WTC11 (cell line): Measurements from ENCODE around the gene VAMP4. TPM values are rescaled to one million over a fixed set of nuclear protein-coding genes. Genes with fewer than 3 reads are reported as not detected.

ENCODE experiments used
- ATAC-seq: fragments of 200-7000 bp; cut with Tn5 transposase; 2 replicates; pipeline ENCODE4 v1.10.0; 2021; ENCODE audit warnings: mild to moderate bottlenecking, moderate library complexity
- CTCF ChIA-PET: fragments of 300-600 bp; sonication (Branson Sonifier 250); formaldehyde crosslinking; loops from one replicate; lab custom pipeline; 2021; ENCODE audit warnings: antibody characterized with exemption; lab: Charles Lee
- POLR2A ChIA-PET: fragments of 350-600 bp; sonication (Branson Sonifier 250); formaldehyde crosslinking; loops from one replicate; lab custom pipeline; 2021; ENCODE audit warnings: antibody characterized with exemption; lab: Charles Lee
- DNase-seq: peaks from one replicate; pipeline ENCODE4 v3.0.0; 2021; ENCODE audit warnings: low spot score
- H3K27ac Mint-ChIP-seq: 2 replicates; pipeline ENCODE4 v1.8.0; 2021; ENCODE audit warnings: mixed read lengths
- H3K27me3 Mint-ChIP-seq: 2 replicates; pipeline ENCODE4 v1.8.0; 2021; ENCODE audit warnings: low read depth, mild to moderate bottlenecking, moderate library complexity, mixed read lengths
- H3K36me3 Mint-ChIP-seq: 2 replicates; pipeline ENCODE4 v1.8.0; 2021; ENCODE audit warnings: mixed read lengths
- H3K4me1 Mint-ChIP-seq: 2 replicates; pipeline ENCODE4 v1.8.0; 2022; ENCODE audit warnings: mixed read lengths
- H3K4me3 Mint-ChIP-seq: 2 replicates; pipeline ENCODE4 v1.8.0; 2021; ENCODE audit warnings: mild to moderate bottlenecking, moderate library complexity, mixed read lengths
- H3K9me3 Mint-ChIP-seq: 2 replicates; pipeline ENCODE4 v1.8.0; 2021; ENCODE audit warnings: mixed read lengths
- ATF2 ChIP-seq: sonication (generic); formaldehyde crosslinking; IDR thresholded peaks from 2 replicates; pipeline ENCODE4 v1.8.1; 2022; ENCODE audit warnings: low read depth, missing genetic modification reagents, borderline replicate concordance
- CTCF ChIP-seq: fragments of 200-600 bp; IDR thresholded peaks from 2 replicates; pipeline ENCODE4 v1.8.0; 2022; ENCODE audit warnings: antibody characterized with exemption
- E2F1 ChIP-seq: sonication (generic); formaldehyde crosslinking; IDR thresholded peaks from 2 replicates; pipeline ENCODE4 v1.8.0; 2022; ENCODE audit warnings: mild to moderate bottlenecking, missing genetic modification reagents
- E2F5 ChIP-seq: sonication (generic); formaldehyde crosslinking; IDR thresholded peaks from 2 replicates; pipeline ENCODE4 v1.8.1; 2022; ENCODE audit warnings: mild to moderate bottlenecking, moderate library complexity, missing genetic modification reagents
- ETV6 ChIP-seq: sonication (generic); formaldehyde crosslinking; IDR thresholded peaks from 2 replicates; pipeline ENCODE4 v1.8.1; 2022; ENCODE audit warnings: mild to moderate bottlenecking, missing genetic modification reagents
- HMGXB4 ChIP-seq: sonication (generic); formaldehyde crosslinking; IDR thresholded peaks from 2 replicates; pipeline ENCODE4 v1.8.1; 2023; ENCODE audit warnings: mild to moderate bottlenecking, moderate library complexity, missing genetic modification reagents
- IRF1 ChIP-seq: sonication (generic); formaldehyde crosslinking; IDR thresholded peaks from 2 replicates; pipeline ENCODE4 v1.8.0; 2023; ENCODE audit warnings: missing genetic modification reagents
- MAX ChIP-seq: sonication (generic); formaldehyde crosslinking; IDR thresholded peaks from 2 replicates; pipeline ENCODE4 v1.8.0; 2022; ENCODE audit warnings: mild to moderate bottlenecking, missing genetic modification reagents
- NR1H2 ChIP-seq: sonication (generic); formaldehyde crosslinking; IDR thresholded peaks from 2 replicates; pipeline ENCODE4 v1.9.0; 2021; ENCODE audit warnings: mild to moderate bottlenecking, moderate library complexity, missing genetic modification reagents
- PRDM15 ChIP-seq: sonication (generic); formaldehyde crosslinking; IDR thresholded peaks from 2 replicates; pipeline ENCODE4 v1.8.0; 2022; ENCODE audit warnings: missing genetic modification reagents
- PRRX2 ChIP-seq: fragments of 250-450 bp; sonication (Bioruptor Pico); IDR thresholded peaks from 2 replicates; pipeline ENCODE4 v1.8.0; 2021; ENCODE audit warnings: mild to moderate bottlenecking
- ZMAT4 ChIP-seq: fragments of 250-450 bp; sonication (Bioruptor Pico); IDR thresholded peaks from 2 replicates; pipeline ENCODE4 v1.9.0; 2021; ENCODE audit warnings: mild to moderate bottlenecking
- ZNF416 ChIP-seq: fragments of 250-450 bp; sonication (Bioruptor Pico); IDR thresholded peaks from 2 replicates; pipeline ENCODE4 v1.9.0; 2021; ENCODE audit warnings: mild to moderate bottlenecking, inconsistent platforms
- total RNA-seq: library from RNA; stranded (reverse); gene quantifications from 3 replicates; pipeline ENCODE4 v1.2.3, GENCODE V29; 2021

The VAMP4 gene
- total RNA-seq, 1 experiment from 2014 or later: 11.4 TPM

- 0 out of 2 replicates have a peak, but pooled peaks have one; percentile 29 for TF ChIP-seq PRDM15 (CRISPR knock-in tag)
- peak; percentile 95 for TF ChIP-seq ETV6
- 0 out of 2 replicates have a peak, but pooled peaks have one; percentile 10 for TF ChIP-seq IRF1 (CRISPR knock-in tag)
- TF ChIP-seq ZNF416 (CRISPR knock-in tag): no peak
These were observed 39.5 kb upstream of the VAMP4 start, which contains the start of gene METTL13 (continued) for GRCh38 chr1:171781176-171781875.

GRCh38 chr1:171780583-171781175, 38.8 kb upstream of the VAMP4 start:
- TF ChIP-seq CTCF: no peak
- no peak for TF ChIP-seq HMGXB4 (CRISPR knock-in tag)
- TF ChIP-seq MAX (CRISPR knock-in tag): no peak
- no peak for TF ChIP-seq ZMAT4 (CRISPR knock-in tag)
- ChIA-PET CTCF (interaction anchor here (0.9 to 6.5 kb wide), 9 partner anchors 19 to 205 kb away, joined by 3 to 50 read pairs (median 5); no protein-coding TSS in a partner anchor), POLR2A (interaction anchor here (0.9 to 2.0 kb wide), 4 partner anchors 14 to 137 kb away, joined by 3 to 12 read pairs (median 3); partner anchors contain the start of gene VAMP4)
- Mint-ChIP-seq H3K4me1 (peaks cover 12% of the 10 kb centered on the region), H3K9me3 (no peaks in the 10 kb centered on the region), H3K27me3 (no peaks in the 10 kb centered on the region), H3K36me3 (peaks cover 24% of the 10 kb centered on the region), H3K4me3 (peak overlapping the region; percentile 94), H3K27ac (peak overlapping the region; percentile 98)
- DNase-seq: no peak
- no peak for ATAC-seq

GRCh38 chr1:171772312-171772711, 30.4 kb upstream of the VAMP4 start:
- POLR2A ChIA-PET: no interaction called here
- H3K36me3 Mint-ChIP-seq: no peaks in the 10 kb centered on the region
- H3K27me3 Mint-ChIP-seq: no peaks in the 10 kb centered on the region
- no peak for DNase-seq
- CTCF ChIA-PET: no interaction called here
- H3K27ac Mint-ChIP-seq: no peak overlapping the region
- no peak overlapping the region for H3K4me3 Mint-ChIP-seq
- H3K4me1 Mint-ChIP-seq: peaks cover 4% of the 10 kb centered on the region; the same call in 1 of the 2 replicates
- no peak for ATAC-seq
- H3K9me3 Mint-ChIP-seq: no peaks in the 10 kb centered on the region
- TF ChIP-seq PRRX2 (CRISPR knock-in tag): no peak
- TF ChIP-seq ETV6: no peak
- TF ChIP-seq PRDM15 (CRISPR knock-in tag): no peak
- no peak for TF ChIP-seq ATF2 (CRISPR knock-in tag)
- TF ChIP-seq E2F1 (CRISPR knock-in tag): no peak
- no peak for TF ChIP-seq NR1H2 (CRISPR knock-in tag)
- no peak for TF ChIP-seq E2F5
